Endodermal cell (in vitro differentiated cells): Measurements from ENCODE around the gene SHISAL2B. TPM values are rescaled to one million over a fixed set of nuclear protein-coding genes. Genes with fewer than 3 reads are reported as not detected.

Experiments
- DNase-seq: peaks from one replicate; pipeline ENCODE4 v3.0.0-alpha.2; 2017
- H3K27ac ChIP-seq: 2 replicates; pipeline ENCODE4 v1.5.1; 2013; ENCODE audit warnings: mild to moderate bottlenecking, low read depth, low read length, moderate library complexity
- H3K27me3 ChIP-seq: 2 replicates; pipeline ENCODE4 v1.6.1; 2013; ENCODE audit warnings: mild to moderate bottlenecking, low read length, moderate library complexity; ENCODE audit not compliant: insufficient read depth, control insufficient read depth, poor library complexity, severe bottlenecking
- H3K36me3 ChIP-seq: 2 replicates; pipeline ENCODE4 v1.7.0; 2013; ENCODE audit warnings: mild to moderate bottlenecking, low read length, moderate library complexity; ENCODE audit not compliant: control insufficient read depth, insufficient read depth
- H3K4me1 ChIP-seq: one replicate; pipeline ENCODE4 v1.7.0; 2013; ENCODE audit warnings: low read length; ENCODE audit not compliant: control insufficient read depth, insufficient read depth
- H3K4me3 ChIP-seq: 2 replicates; pipeline ENCODE4 v1.5.1; 2013; ENCODE audit warnings: mild to moderate bottlenecking, low read length, moderate library complexity
- H3K9ac ChIP-seq: 2 replicates; pipeline ENCODE4 v1.6.1; 2013; ENCODE audit warnings: mild to moderate bottlenecking, low read length, moderate library complexity; ENCODE audit not compliant: poor library complexity, severe bottlenecking; ENCODE audit errors: extremely low read depth
- H3K9me3 ChIP-seq: 2 replicates; pipeline ENCODE4 v1.6.1; 2013; ENCODE audit warnings: mild to moderate bottlenecking, low read length, moderate library complexity; ENCODE audit not compliant: control insufficient read depth
- H3K27ac Mint-ChIP-seq: 2 replicates; pipeline ENCODE4 v1.8.0; 2020; ENCODE audit warnings: mixed read lengths
- H3K27me3 Mint-ChIP-seq: 2 replicates; pipeline ENCODE4 v1.8.0; 2021; ENCODE audit warnings: mild to moderate bottlenecking, mixed read lengths; ENCODE audit not compliant: insufficient read depth
- H3K36me3 Mint-ChIP-seq: 2 replicates; pipeline ENCODE4 v1.8.0; 2020; ENCODE audit warnings: low read depth, mixed read lengths
- H3K4me1 Mint-ChIP-seq: 2 replicates; pipeline ENCODE4 v1.8.0; 2020; ENCODE audit warnings: mixed read lengths
- H3K4me3 Mint-ChIP-seq: 2 replicates; pipeline ENCODE4 v1.8.0; 2020; ENCODE audit warnings: mild to moderate bottlenecking, moderate library complexity, mixed read lengths
- H3K9me3 Mint-ChIP-seq: 2 replicates; pipeline ENCODE4 v1.8.0; 2020; ENCODE audit warnings: mild to moderate bottlenecking, mixed read lengths
- CTCF ChIP-seq: fragments of 200-600 bp; sonication (generic); conservative IDR thresholded peaks from 2 replicates; pipeline ENCODE4 v1.5.0; 2021; ENCODE audit warnings: antibody characterized with exemption, mild to moderate bottlenecking
- WGBS, 2 experiments: methylation state at CpG; one replicate each; pipeline versions ENCODE4 v1.1.5 to v1.1.7; 2013; ENCODE audit warnings: missing lambda C conversion rate in 2 of 2, mixed read lengths in 1 of 2; ENCODE audit not compliant: insufficient coverage in 1 of 2, insufficient read length in 1 of 2; 5-methylcytosine and 5-hydroxymethylcytosine counted together
- total RNA-seq, 2 donors: library from RNA; stranded (reverse); fragmentation: NEBNext Ultra II Directional in 1 of 2; extraction: Animal tissue kit (Norgen Biotek cat#: 25700) in 1 of 2; gene quantifications; 2 replicates in 1 of 2; 3 replicates in 1 of 2; pipeline ENCODE4 v1.2.1, GENCODE V29; 2021

Gene SHISAL2B
- total RNA-seq, 2 donors from 2014 or later: 112 to 143 TPM

GRCh38 chr5:64671678-64672077, 18.6 kb upstream of the SHISAL2B start:
- Histone ChIP-seq H3K27me3 (no peaks in the 10 kb centered on the region), H3K4me3 (no peak overlapping the region), H3K9me3 (peaks cover 35% of the 10 kb centered on the region), H3K27ac (no peak overlapping the region), H3K9ac (no peak overlapping the region), H3K4me1 (no peaks in the 10 kb centered on the region), H3K36me3 (no peaks in the 10 kb centered on the region)
- Mint-ChIP-seq H3K4me3 (no peak overlapping the region), H3K4me1 (peaks cover 17% of the 10 kb centered on the region), H3K9me3 (peaks cover 21% of the 10 kb centered on the region), H3K27me3 (no peaks in the 10 kb centered on the region), H3K27ac (no peak overlapping the region), H3K36me3 (no peaks in the 10 kb centered on the region)
- 88 to 89% methylated on average over 3 of the region's 3 CpGs for WGBS, 2 experiments
- TF ChIP-seq CTCF: no peak
- DNase-seq: no peak

GRCh38 chr5:64678374-64678773, 11.9 kb upstream of the SHISAL2B start:
- Mint-ChIP-seq H3K4me1 (peaks cover 11% of the 10 kb centered on the region), H3K27ac (no peak overlapping the region), H3K36me3 (no peaks in the 10 kb centered on the region), H3K27me3 (no peaks in the 10 kb centered on the region), H3K4me3 (no peak overlapping the region), H3K9me3 (no peaks in the 10 kb centered on the region)
- Histone ChIP-seq H3K27me3 (no peaks in the 10 kb centered on the region), H3K4me3 (no peak overlapping the region), H3K27ac (no peak overlapping the region), H3K9me3 (no peaks in the 10 kb centered on the region), H3K9ac (no peak overlapping the region), H3K36me3 (no peaks in the 10 kb centered on the region), H3K4me1 (no peaks in the 10 kb centered on the region)
- no peak for TF ChIP-seq CTCF
- 94% methylated on average over 5 of the region's 5 CpGs; no CpG with 5 or more reads in 1 of the 2 experiments for WGBS, 2 experiments
- DNase-seq: no peak

- Mint-ChIP-seq H3K27me3 (no peaks in the 10 kb centered on the region), H3K9me3 (no peaks in the 10 kb centered on the region), H3K27ac (no peak overlapping the region), H3K36me3 (no peaks in the 10 kb centered on the region), H3K4me1 (peaks cover 22% of the 10 kb centered on the region), H3K4me3 (no peak overlapping the region)
- no peak overlapping the region for H3K9ac ChIP-seq
- H3K36me3 ChIP-seq: no peaks in the 10 kb centered on the region
- peak; percentile 73 for TF ChIP-seq CTCF
- WGBS, 2 experiments: 79 to 86% methylated on average over 4 of the region's 4 CpGs
- H3K27ac ChIP-seq: no peak overlapping the region
- no peaks in the 10 kb centered on the region for H3K27me3 ChIP-seq
- H3K4me3 ChIP-seq: no peak overlapping the region
- peak; percentile 74 for DNase-seq
- no peaks in the 10 kb centered on the region for H3K4me1 ChIP-seq
- H3K9me3 ChIP-seq: no peaks in the 10 kb centered on the region
Observed at GRCh38 chr5:64680289-64680688, 10.0 kb upstream of the SHISAL2B start.
